ENCODE measurements around the gene TSHZ3.

The TSHZ3 gene

DNA sequence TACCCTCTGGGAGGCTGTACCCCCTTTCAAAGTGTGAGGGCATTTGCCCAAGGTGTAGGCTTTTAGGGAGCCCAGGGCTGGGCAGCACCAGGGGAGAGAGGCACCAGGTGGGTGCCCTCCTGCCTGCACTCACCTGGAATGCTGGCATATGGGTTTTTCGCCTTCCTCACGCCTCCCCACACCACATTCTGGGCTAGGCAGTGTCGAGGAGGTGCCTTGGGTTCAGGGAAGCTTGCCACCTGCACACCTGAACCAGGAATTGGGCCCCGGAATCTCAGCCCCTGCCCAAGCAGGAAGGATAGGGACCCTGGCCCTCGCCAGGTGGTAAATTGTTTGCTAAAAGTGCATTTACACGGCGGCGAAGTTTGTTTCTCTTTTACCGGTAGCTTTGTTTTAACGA is 5.1 kb upstream of the TSHZ3 start:
- no peaks in the 10 kb centered on the region; the same call in 1 of the 2 replicates for H3K9me3 ChIP-seq (ENCODE audit: insufficient read depth, low read depth, low read length)
- H3K9ac ChIP-seq (ENCODE audit: low read depth, low read length, poor library complexity, severe bottlenecking) = no peak overlapping the region
- H3F3A ChIP-seq (ENCODE audit: low read depth) = no peaks in the 10 kb centered on the region
- H4K20me1 ChIP-seq (ENCODE audit: insufficient read depth, low read length, poor library complexity, severe bottlenecking) = no peaks in the 10 kb centered on the region
- TF ChIP-seq, protein P1, sequence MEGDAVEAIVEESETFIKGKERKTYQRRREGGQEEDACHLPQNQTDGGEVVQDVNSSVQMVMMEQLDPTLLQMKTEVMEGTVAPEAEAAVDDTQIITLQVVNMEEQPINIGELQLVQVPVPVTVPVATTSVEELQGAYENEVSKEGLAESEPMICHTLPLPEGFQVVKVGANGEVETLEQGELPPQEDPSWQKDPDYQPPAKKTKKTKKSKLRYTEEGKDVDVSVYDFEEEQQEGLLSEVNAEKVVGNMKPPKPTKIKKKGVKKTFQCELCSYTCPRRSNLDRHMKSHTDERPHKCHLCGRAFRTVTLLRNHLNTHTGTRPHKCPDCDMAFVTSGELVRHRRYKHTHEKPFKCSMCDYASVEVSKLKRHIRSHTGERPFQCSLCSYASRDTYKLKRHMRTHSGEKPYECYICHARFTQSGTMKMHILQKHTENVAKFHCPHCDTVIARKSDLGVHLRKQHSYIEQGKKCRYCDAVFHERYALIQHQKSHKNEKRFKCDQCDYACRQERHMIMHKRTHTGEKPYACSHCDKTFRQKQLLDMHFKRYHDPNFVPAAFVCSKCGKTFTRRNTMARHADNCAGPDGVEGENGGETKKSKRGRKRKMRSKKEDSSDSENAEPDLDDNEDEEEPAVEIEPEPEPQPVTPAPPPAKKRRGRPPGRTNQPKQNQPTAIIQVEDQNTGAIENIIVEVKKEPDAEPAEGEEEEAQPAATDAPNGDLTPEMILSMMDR (conservative IDR thresholded peaks at IDR 0.05; ENCODE audit: low read length) = no peak
- TF ChIP-seq EZH2phosphoT487 (IDR thresholded peaks at IDR 0.05; ENCODE audit: borderline replicate concordance) = no peak
- H3K9me2 ChIP-seq (replicated peaks; ENCODE audit: low read depth, low read length) = no peaks in the 10 kb centered on the region
- H3K27me3 ChIP-seq (ENCODE audit: insufficient read depth, low read length, poor library complexity, severe bottlenecking) = no peaks in the 10 kb centered on the region
- H3K79me2 ChIP-seq (ENCODE audit: insufficient read depth, low read length) = no peaks in the 10 kb centered on the region
- H2AFZ ChIP-seq (ENCODE audit: low read length) = no peak overlapping the region
- H3K4me1 ChIP-seq (ENCODE audit: insufficient read depth, low read length, poor library complexity, severe bottlenecking) = no peaks in the 10 kb centered on the region
- no peak overlapping the region for H3K4me2 ChIP-seq (ENCODE audit: low read depth, low read length, poor library complexity, severe bottlenecking)
- no peaks in the 10 kb centered on the region for H3K36me3 ChIP-seq (ENCODE audit: insufficient read depth, low read length)
- H3K4me3 ChIP-seq (ENCODE audit: low read length, poor library complexity, severe bottlenecking) = no peak overlapping the region

DNA sequence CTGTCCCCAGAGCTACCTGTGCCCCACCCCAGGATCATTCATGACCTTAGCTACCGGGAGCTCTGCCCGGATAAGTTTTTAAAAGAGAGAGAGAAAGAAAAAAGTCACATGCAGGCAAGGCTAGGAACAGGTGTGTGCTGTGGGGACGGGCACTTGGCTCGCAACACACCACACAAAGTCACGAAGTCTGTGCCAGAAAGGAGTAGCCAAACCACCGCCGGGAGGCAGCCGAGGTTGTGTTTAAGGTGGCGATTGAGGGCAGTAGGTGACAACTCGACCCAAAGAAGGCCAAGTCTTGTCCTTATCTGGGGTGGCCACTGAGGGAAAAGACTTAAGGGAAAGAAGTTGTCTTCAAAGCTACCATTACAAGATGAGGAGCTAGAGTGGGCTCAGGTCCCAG is 4.6 kb upstream of the TSHZ3 start:
- Histone ChIP-seq H3K36me3 (ENCODE audit: insufficient read depth, low read length) (no peaks in the 10 kb centered on the region), H3K4me3 (ENCODE audit: low read length, poor library complexity, severe bottlenecking) (no peak overlapping the region), H3K4me1 (ENCODE audit: insufficient read depth, low read length, poor library complexity, severe bottlenecking) (no peaks in the 10 kb centered on the region), H3K9me3 (ENCODE audit: insufficient read depth, low read depth, low read length) (no peaks in the 10 kb centered on the region; the same call in 1 of the 2 replicates), H3K27me3 (ENCODE audit: insufficient read depth, low read length, poor library complexity, severe bottlenecking) (no peaks in the 10 kb centered on the region), H3F3A (ENCODE audit: low read depth) (no peaks in the 10 kb centered on the region), H3K9me2 (replicated peaks; ENCODE audit: low read depth, low read length) (no peaks in the 10 kb centered on the region), H3K4me2 (ENCODE audit: low read depth, low read length, poor library complexity, severe bottlenecking) (no peak overlapping the region), H3K79me2 (ENCODE audit: insufficient read depth, low read length) (no peaks in the 10 kb centered on the region), H4K20me1 (ENCODE audit: insufficient read depth, low read length, poor library complexity, severe bottlenecking) (no peaks in the 10 kb centered on the region), H3K9ac (ENCODE audit: low read depth, low read length, poor library complexity, severe bottlenecking) (no peak overlapping the region), H2AFZ (ENCODE audit: low read length) (no peak overlapping the region)
- TF ChIP-seq EZH2phosphoT487 (IDR thresholded peaks at IDR 0.05; ENCODE audit: borderline replicate concordance) = no peak
- TF ChIP-seq, protein P1 (conservative IDR thresholded peaks at IDR 0.05; ENCODE audit: low read length) = no peak

DNA sequence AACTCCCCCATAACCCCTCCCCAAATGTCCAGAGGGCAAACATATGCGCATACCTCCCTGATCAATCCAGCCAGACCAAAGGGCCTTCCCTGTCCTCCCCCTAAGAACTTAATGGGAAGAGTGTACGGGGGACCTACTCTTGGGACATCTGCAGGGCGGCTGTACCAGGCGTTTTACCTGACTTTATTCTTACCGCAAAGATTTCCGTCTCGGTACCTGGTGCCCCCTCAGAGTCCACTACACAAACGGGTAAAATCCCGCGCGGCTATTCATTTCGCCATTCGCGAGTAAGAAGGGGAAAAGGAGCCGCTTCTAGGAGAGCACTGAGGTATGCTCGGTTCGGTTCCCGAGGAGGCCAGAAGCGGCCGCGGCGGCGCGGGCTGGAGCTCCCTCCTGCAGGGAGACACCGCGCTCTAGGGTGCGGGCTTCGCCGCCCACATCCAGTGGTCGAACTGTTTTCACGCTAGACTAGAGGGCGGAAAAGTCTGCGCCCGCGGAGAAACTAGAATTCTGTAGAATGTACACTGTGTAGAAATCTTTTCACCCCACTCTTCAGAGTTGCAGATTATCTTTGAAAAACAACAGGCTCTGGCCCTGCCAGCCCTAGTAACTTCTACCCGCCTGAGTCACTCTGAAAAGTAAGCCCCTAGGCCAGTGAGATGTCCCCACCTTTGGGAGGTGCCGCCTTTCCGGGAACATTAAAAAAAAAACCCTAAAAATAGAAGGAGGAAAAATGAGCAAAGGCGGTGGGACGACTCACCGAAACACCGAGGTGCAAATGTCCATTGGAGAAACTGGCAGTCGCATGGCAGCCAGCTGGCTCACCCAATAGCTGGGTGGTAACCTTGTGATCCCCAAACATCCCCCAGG is 3.8 kb upstream of the TSHZ3 start:
- no peaks in the 10 kb centered on the region; the same call in 1 of the 2 replicates for H3K9me3 ChIP-seq (ENCODE audit: insufficient read depth, low read depth, low read length)
- no peak overlapping the region for H3K4me3 ChIP-seq (ENCODE audit: low read length, poor library complexity, severe bottlenecking)
- H3K27me3 ChIP-seq (ENCODE audit: insufficient read depth, low read length, poor library complexity, severe bottlenecking) = no peaks in the 10 kb centered on the region
- H4K20me1 ChIP-seq (ENCODE audit: insufficient read depth, low read length, poor library complexity, severe bottlenecking) = peaks cover 3% of the 10 kb centered on the region
- no peaks in the 10 kb centered on the region for H3K36me3 ChIP-seq (ENCODE audit: insufficient read depth, low read length)
- H3K9ac ChIP-seq (ENCODE audit: low read depth, low read length, poor library complexity, severe bottlenecking) = no peak overlapping the region
- H3K4me1 ChIP-seq (ENCODE audit: insufficient read depth, low read length, poor library complexity, severe bottlenecking) = peaks cover 2% of the 10 kb centered on the region
- H3K9me2 ChIP-seq (replicated peaks; ENCODE audit: low read depth, low read length) = no peaks in the 10 kb centered on the region
- no peak overlapping the region for H3K4me2 ChIP-seq (ENCODE audit: low read depth, low read length, poor library complexity, severe bottlenecking)
- H3K79me2 ChIP-seq (ENCODE audit: insufficient read depth, low read length) = peaks cover 6% of the 10 kb centered on the region
- TF ChIP-seq, protein P1 (conservative IDR thresholded peaks at IDR 0.05; ENCODE audit: low read length) = no peak
- TF ChIP-seq EZH2phosphoT487 (IDR thresholded peaks at IDR 0.05; ENCODE audit: borderline replicate concordance) = no peak
- no peak overlapping the region for H2AFZ ChIP-seq (ENCODE audit: low read length)
- no peaks in the 10 kb centered on the region for H3F3A ChIP-seq (ENCODE audit: low read depth)

Measured in Loucy (cell line).